Measurements from ENCODE around the gene CT45A9.
"Not testable (repeated sequence)": the region's sequence is repeated elsewhere in the genome, so short reads cannot be mapped to it uniquely, and the experiment has no call there.

DNA sequence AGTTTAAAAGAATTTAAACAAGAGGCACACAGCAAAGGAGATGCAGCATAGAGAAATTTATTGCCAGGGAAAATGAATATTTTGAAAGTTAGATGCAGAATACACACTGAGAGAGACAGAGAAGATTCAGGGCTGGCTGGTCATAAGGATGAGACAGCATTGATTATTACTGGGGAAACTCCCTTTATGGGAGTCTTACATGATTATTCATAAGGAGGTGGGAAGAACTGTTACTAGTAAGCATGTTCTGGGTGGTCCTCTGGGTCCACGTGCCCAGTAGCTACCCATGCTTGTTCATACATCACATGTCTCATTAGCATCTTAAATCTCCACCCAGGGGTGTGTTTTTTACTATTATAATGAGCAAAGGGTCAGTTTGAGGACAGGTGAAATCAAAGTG, 48.9 kb upstream of the CT45A9 start:
- not testable (repeated sequence) for TF ChIP-seq CTCF (IDR thresholded peaks at IDR 0.05); POLR2AphosphoS5 (IDR thresholded peaks at IDR 0.05; ENCODE audit: low read depth, low read length); TCF7L2 (IDR thresholded peaks at IDR 0.05; ENCODE audit: low read depth, low read length); SIN3A (IDR thresholded peaks at IDR 0.05; ENCODE audit: borderline replicate concordance, insufficient read depth, low read depth, low read length)
- TF ChIP-seq, protein P1, sequence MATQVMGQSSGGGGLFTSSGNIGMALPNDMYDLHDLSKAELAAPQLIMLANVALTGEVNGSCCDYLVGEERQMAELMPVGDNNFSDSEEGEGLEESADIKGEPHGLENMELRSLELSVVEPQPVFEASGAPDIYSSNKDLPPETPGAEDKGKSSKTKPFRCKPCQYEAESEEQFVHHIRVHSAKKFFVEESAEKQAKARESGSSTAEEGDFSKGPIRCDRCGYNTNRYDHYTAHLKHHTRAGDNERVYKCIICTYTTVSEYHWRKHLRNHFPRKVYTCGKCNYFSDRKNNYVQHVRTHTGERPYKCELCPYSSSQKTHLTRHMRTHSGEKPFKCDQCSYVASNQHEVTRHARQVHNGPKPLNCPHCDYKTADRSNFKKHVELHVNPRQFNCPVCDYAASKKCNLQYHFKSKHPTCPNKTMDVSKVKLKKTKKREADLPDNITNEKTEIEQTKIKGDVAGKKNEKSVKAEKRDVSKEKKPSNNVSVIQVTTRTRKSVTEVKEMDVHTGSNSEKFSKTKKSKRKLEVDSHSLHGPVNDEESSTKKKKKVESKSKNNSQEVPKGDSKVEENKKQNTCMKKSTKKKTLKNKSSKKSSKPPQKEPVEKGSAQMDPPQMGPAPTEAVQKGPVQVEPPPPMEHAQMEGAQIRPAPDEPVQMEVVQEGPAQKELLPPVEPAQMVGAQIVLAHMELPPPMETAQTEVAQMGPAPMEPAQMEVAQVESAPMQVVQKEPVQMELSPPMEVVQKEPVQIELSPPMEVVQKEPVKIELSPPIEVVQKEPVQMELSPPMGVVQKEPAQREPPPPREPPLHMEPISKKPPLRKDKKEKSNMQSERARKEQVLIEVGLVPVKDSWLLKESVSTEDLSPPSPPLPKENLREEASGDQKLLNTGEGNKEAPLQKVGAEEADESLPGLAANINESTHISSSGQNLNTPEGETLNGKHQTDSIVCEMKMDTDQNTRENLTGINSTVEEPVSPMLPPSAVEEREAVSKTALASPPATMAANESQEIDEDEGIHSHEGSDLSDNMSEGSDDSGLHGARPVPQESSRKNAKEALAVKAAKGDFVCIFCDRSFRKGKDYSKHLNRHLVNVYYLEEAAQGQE (IDR thresholded peaks at IDR 0.05; ENCODE audit: insufficient read depth in 1 of 2, low read depth in 2 of 2, low read length in 1 of 2): not testable (repeated sequence)

Measured in Panc1 (cell line).